Spleen (tissue), 7 donors: ENCODE results near the gene GPR18.

Source experiments
- CTCF ChIP-seq, 11 experiments: fragments of 200-600 bp in 7 of 11; fragments of 450-650 bp in 4 of 11; sonication (generic) in 4 of 11; IDR thresholded peaks in 8 of 11; conservative IDR thresholded peaks in 3 of 11; 1 replicate in 7 of 11; 2 replicates in 4 of 11; pipeline versions ENCODE4 v1.4.0 to v1.8.0; 2016 to 2021; ENCODE audit warnings: antibody characterized with exemption in 11 of 11, inconsistent platforms in 4 of 11, mild to moderate bottlenecking in 1 of 11
- POLR2A ChIP-seq, 3 donors: fragments of 450-650 bp; IDR thresholded peaks; one replicate each; pipeline ENCODE4 v1.5.1; 2017; ENCODE audit warnings: antibody characterized with exemption in 3 of 3, mild to moderate bottlenecking in 1 of 3
- POLR2AphosphoS5 ChIP-seq, 3 donors: sonication (generic); formaldehyde crosslinking; IDR thresholded peaks; one replicate each; pipeline ENCODE4 v1.5.1; 2017; ENCODE audit warnings: antibody characterized with exemption in 3 of 3
- donor health status: DM: no; HTN: no; CAD: no; lungs with moderate emphysema.
- donor health status: DM: no; HTN: no; CAD: no.
- donor health status: DM: no; HTN: no; CAD: no.

- TF ChIP-seq CTCF (IDR thresholded peaks at IDR 0.05 in 8 of 11, conservative IDR thresholded peaks at IDR 0.05 in 3 of 11) (no peak), POLR2A (IDR thresholded peaks at IDR 0.05) (no peak), POLR2AphosphoS5 (IDR thresholded peaks at IDR 0.05) (no peak)
Observed at GRCh38 chr13:99304541-99304940, 46.4 kb upstream of the GPR18 start.
